ENCODE measurements around the gene SEMA6B.
"Not testable (repeated sequence)": the region's sequence is repeated elsewhere in the genome, so short reads cannot be mapped to it uniquely, and the experiment has no call there.

Gene SEMA6B

GRCh38 chr19:4550018-4550417 is 9.5 kb downstream of the SEMA6B start:
- no peak for DNase-seq

- no peak for DNase-seq
Measured at GRCh38 chr19:4548238-4548584, 11.3 kb downstream of the SEMA6B start.

DNA sequence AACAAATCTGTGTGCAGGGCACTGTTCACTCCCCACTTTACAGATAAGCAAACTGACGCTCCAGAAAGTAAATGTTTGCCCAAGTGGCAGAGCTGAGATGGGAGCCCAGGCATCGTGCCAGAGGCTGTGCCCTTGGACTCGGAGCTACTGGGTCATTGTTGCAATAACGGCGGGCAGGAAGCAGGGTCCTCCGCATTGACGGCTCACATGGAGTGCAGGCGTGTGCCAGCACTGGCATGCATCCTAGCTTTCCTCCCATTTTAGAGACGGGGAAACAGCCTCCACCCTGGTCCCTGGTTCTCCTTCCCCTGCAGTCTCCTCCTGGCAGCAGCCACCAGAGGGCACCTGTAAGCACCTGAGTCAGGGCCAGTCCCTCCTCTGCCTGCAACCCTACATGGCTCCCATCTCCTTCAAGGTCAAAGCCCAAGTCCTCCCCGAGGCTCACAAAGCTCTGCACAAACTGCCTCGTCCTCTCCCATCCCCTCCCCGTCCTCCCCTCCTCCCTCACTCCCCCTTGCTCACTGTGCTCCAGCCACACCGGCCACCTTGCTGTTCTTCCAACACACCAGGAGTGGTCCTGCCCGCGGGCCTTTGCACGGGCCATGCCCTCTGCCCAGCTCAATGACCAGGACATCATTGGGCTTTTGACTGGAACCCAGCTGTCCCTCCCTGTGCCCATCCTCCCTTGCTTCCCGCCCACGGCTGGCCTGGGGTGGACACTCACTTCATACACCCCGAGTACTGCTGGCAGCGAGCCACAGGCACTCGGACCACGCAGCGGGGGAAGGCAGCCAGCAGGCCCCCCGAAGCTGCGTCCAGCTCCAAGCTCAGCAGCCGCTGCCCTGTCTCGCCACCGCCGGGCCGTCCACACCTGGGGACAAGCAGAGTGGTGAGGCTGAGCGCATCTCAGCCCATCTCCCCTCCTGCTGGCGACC is 11.9 kb downstream of the SEMA6B start:
- DNase-seq: peak in 1 of 58 donors; percentile 12

GRCh38 chr19:4543842-4544647 is 15.4 kb downstream of the SEMA6B start:
- no peak for DNase-seq

GRCh38 chr19:4542896-4543841 is 16.3 kb downstream of the SEMA6B start:
- DNase-seq: no peak

GRCh38 chr19:4541806-4542145 is 17.7 kb downstream of the SEMA6B start:
- DNase-seq: not testable (repeated sequence)

- no peak for DNase-seq
Measured at GRCh38 chr19:4541114-4541805, 18.2 kb downstream of the SEMA6B start.

GRCh38 chr19:4539693-4540581 is 19.5 kb downstream of the SEMA6B start, which contains the start of gene LRG1:
TSS of gene LRG1 (minus strand) at chr19:4540036. CDS start at chr19:4540013, 23 bp downstream.
- peak in 2 of 58 donors; percentile 4 to 15 for DNase-seq

- no peak for DNase-seq
Measured at GRCh38 chr19:4539169-4539692, 20.3 kb downstream of the SEMA6B start.

GRCh38 chr19:4538601-4538954 is 20.9 kb downstream of the SEMA6B start:
- DNase-seq: no peak

DNA sequence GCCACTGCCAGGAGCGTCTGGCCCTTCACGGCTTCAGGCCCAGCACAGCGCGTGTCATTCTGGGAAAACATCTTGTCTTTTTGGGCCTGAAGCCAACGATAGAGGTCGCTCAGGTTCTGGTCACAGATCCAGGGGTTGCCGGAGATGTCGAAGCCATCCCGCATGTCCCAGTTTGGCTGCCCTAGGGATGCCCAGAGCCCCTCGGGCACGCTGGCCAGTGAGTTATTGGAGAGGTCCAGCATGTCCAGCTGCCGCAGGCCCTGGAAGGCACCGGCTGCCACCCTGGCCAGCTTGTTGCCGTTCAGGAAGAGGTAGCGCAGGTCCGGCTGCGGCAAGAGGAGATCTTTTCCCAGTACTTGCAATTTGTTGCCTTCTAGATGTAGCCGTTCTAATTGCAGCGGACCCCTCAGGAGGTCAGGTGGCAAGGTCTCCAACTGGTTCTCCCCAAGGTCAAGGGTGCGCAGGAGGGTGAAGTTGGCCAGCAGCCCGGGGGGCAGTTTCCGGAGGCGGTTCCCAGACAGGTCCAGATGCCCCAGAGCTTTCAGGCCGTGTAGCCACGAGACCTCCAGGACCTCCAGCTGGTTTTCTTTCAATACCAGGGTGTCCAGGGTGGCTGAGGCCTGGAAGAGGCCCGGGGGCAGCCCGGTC is 21.4 kb downstream of the SEMA6B start:
- DNase-seq: no peak

- DNase-seq: no peak
Measured at GRCh38 chr19:4536798-4537197, 22.7 kb downstream of the SEMA6B start.

DNA sequence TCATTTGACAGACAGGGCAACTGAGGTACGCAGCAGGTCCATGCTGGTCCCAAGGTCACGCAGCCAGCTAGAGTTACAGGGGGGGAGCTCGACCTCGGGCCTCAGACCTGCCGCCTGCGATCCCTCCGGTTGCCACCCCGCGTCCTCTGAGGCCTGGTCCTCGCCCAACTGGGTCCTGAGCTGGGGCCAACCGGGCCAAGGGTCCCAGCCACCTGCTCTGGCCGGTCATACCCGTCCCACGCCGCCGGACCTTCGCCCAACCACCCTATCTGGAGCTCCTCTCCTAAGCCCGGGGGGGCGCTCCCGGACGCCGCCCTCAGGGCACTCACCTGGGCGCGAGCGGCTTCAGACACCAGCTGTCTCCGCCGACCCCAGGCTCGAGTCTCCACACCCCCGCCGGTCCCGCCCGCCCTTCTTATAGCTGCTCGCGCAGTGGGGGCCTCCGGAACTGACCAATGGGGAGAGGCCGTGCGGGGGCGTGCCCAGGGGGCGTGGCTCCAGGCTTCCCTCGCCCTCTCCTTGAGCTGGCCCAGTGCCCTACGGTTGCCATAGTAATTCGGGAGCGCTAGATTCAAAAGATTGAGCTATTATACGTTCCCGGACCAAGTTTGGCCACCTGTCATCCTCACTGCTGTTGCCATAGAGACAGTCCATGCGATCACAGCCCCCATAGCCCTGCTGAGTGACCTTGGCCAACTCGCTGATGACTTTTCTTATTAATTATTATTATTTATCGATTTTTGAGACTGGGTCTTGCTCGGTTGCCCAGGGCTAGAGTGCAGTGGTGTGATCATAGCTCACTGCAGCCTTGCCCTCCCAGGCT is 24.4 kb downstream of the SEMA6B start, which contains the start of gene PLIN5:
PLIN5 (minus strand) TSS at position 389 of the 823 bp plus-strand sequence. CDS start 1,150 bp downstream, outside the sequence.
- peak in 56 of 58 donors; percentile 10 to 88 (median 56) for DNase-seq

GRCh38 chr19:4533835-4534424 is 25.6 kb downstream of the SEMA6B start:
- DNase-seq: no peak

DNA sequence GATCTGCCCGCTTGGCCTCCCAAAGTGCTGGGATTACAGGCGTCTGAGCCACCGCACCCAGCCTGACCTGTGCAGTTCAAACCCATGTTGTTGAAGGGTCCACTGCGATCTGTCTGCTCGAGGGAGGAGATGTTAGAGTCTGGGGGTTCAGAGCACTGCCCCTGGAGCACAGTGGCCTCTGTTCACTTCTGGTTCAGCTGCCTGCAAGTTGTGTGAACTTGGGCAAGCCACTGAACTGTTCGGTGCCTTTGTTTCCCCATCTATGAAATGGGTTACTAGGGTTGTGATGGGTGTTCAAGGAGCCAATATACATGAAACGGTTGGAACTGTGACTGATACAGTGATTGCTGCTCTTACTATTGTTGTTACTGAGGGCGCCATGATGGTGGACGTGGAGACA is 26.1 kb downstream of the SEMA6B start:
- no peak for DNase-seq

DNA sequence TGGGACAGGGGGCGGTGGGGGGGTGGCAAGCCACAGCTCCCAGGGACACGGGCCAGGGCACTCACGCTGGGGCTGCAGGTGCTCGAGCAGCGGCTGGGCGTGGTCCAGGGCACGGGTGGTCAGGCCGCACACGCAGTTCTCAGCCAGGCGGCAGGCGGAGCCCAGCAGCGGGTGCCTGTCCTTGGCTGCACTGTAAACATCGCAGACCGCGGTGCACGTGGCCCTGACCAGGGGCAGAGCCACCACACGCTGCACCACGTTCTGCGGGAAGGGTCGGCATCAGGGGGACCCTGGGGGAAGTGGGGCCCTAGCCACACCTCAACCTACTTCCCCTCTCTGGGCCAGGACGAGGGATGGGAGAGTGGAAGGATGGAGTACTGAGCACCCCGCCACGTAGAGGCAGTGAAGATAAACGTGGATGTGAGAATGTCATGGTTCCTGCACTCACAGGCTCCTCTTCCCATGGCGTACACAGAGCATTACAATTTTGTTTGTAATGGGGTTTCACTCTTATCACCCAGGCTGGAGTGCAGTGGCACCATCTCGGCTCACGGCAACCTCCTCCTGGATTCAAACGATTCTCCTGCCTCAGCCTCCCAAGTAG is 27.8 kb downstream of the SEMA6B start:
- no peak for DNase-seq

Data from anterior cingulate cortex (tissue), 58 donors.